Measurements from ENCODE around the gene TMED8. TPM values are rescaled to one million over a fixed set of nuclear protein-coding genes. Genes with fewer than 3 reads are reported as not detected.

TMED8 gene
- total RNA-seq, 1 experiment from 2014 or later, result 21.2 TPM

DNA sequence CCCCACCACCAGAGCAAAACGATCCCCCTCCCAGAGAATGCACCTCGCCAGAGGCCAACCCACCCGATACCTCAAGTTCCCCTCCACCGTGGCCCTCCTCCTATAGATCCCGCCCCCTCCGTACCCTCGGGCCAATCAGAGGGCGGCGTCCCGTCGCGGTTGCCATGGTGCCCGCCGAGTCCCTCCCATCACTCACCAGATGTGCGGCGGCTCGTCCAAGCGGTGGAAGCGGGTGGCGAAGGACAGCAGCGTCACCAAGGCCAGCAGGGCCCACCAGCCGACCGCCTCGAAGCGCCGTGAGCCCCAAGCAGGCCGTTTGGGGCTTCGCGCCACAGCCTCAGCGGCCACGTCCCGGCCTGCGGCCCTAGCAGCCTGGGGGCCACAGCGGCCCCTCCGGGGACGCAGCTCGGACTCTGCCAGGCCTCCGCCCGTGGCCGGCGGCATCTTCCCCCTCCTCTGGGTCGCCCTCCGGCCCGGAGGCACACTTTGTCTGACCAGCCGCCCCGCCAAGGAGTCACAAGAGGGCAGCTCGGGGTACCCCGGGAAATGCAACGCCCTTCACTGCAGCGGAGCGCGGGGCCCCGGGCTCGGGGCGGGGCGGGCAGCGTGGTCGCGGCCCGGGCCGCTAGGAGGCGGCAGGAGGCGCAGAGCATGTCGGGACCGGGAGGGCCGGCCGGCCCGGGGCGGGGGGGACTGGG is 56.5 kb downstream of the TMED8 start, which contains the start of gene POMT2:
Gene POMT2, minus strand, starts transcription at position 646 of the 698 bp plus-strand sequence. Its CDS starts 202 bp downstream, at position 444.
- Histone ChIP-seq H3K9ac (ENCODE audit: low read length) (peak within 1 kb of the TSS; percentile 84), H3K9me3 (ENCODE audit: control insufficient read depth in 1 of 2, insufficient read depth in 1 of 2, low read depth in 1 of 2, low read length in 2 of 2) (no peaks in the 10 kb centered on the region), H3K79me2 (ENCODE audit: insufficient read depth, low read length) (peaks cover 18% of the 10 kb centered on the region), H4K20me1 (ENCODE audit: insufficient read depth) (no peaks in the 10 kb centered on the region), H3K9me2 (ENCODE audit: insufficient read depth) (no peaks in the 10 kb centered on the region), H3K27me3 (ENCODE audit: insufficient read depth, low read length) (no peaks in the 10 kb centered on the region), H2AFZ (ENCODE audit: low read depth, low read length, poor library complexity, severe bottlenecking) (peak within 1 kb of the TSS; percentile 66), H3K36me3 (ENCODE audit: control insufficient read depth in 1 of 2, insufficient read depth in 2 of 2, low read length in 2 of 2) (no peaks in the 10 kb centered on the region), H3K4me2 (ENCODE audit: low read length) (peak within 1 kb of the TSS; percentile 86), H3K4me1 (ENCODE audit: control insufficient read depth in 1 of 2, insufficient read depth in 2 of 2, low read length in 2 of 2) (peaks cover 8 to 25% of the 10 kb centered on the region in 2 experiments; a peak in 3 of 4 replicates), H3K4me3 (replicated peaks in 1 of 2; ENCODE audit: low read depth in 1 of 2, low read length in 2 of 2) (peak within 1 kb of the TSS; percentile 72), H3K27ac (ENCODE audit: low read depth, low read length) (peak within 1 kb of the TSS; percentile 94)
- DNase-seq (ENCODE audit: low read depth, low spot score) (peak; percentile 78), ATAC-seq (peak; percentile 71)
- ChIA-PET CTCF (interaction anchor here (0.9 to 2.1 kb wide), 7 partner anchors 10 to 169 kb away, joined by 3 to 20 read pairs (median 5); partner anchors contain the start of genes SAMD15, TMED8 and TMEM63C), RAD21 (ENCODE audit: low non-redundant PET in 1 of 2, low total read pairs in 2 of 2, uncharacterized antibody in 2 of 2, unreplicated experiment in 2 of 2) (interaction anchor here in 1 of 2 experiments (0.7 kb wide), 2 partner anchors 444 to 447 kb away, joined by 6 to 9 read pairs; no protein-coding TSS in a partner anchor), POLR2A (interaction anchor here (1.1 to 1.5 kb wide), 4 partner anchors 15 to 139 kb away, joined by 3 to 6 read pairs (median 4); partner anchors contain the start of genes TMEM63C and VIPAS39)
- peak; percentile 50 for TF ChIP-seq POLR2A (IDR thresholded peaks at IDR 0.05; ENCODE audit: borderline replicate concordance, extremely low read depth, insufficient read depth, insufficient read length)
- 0 out of 2 replicates have a peak, but pooled peaks have one; percentile 31 for TF ChIP-seq SP1 (IDR thresholded peaks at IDR 0.05; ENCODE audit: low read depth)
- TF ChIP-seq SIN3A (IDR thresholded peaks at IDR 0.05; ENCODE audit: low read depth), result peak; percentile 73; the same call in 1 of the 2 replicates
- TF ChIP-seq ZFX (IDR thresholded peaks at IDR 0.05), result peak; percentile 97
- TF ChIP-seq, protein P1, sequence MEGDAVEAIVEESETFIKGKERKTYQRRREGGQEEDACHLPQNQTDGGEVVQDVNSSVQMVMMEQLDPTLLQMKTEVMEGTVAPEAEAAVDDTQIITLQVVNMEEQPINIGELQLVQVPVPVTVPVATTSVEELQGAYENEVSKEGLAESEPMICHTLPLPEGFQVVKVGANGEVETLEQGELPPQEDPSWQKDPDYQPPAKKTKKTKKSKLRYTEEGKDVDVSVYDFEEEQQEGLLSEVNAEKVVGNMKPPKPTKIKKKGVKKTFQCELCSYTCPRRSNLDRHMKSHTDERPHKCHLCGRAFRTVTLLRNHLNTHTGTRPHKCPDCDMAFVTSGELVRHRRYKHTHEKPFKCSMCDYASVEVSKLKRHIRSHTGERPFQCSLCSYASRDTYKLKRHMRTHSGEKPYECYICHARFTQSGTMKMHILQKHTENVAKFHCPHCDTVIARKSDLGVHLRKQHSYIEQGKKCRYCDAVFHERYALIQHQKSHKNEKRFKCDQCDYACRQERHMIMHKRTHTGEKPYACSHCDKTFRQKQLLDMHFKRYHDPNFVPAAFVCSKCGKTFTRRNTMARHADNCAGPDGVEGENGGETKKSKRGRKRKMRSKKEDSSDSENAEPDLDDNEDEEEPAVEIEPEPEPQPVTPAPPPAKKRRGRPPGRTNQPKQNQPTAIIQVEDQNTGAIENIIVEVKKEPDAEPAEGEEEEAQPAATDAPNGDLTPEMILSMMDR (IDR thresholded peaks at IDR 0.05 in 2 of 3, conservative IDR thresholded peaks at IDR 0.05 in 1 of 3; ENCODE audit: borderline replicate concordance in 1 of 3, insufficient read depth in 1 of 3, low read depth in 2 of 3, low read length in 2 of 3), result peak in 2 of 3 experiments; percentile 27 to 35; a peak in 4 of 6 replicates
- peak; percentile 16; the same call in 1 of the 2 replicates for TF ChIP-seq EGR1 (IDR thresholded peaks at IDR 0.05; ENCODE audit: low read depth)
- no peak for TF ChIP-seq ZNF274 (IDR thresholded peaks at IDR 0.05; ENCODE audit: low read depth, low read length)
- no peak for TF ChIP-seq JUND (IDR thresholded peaks at IDR 0.05)
- TF ChIP-seq, protein P2, sequence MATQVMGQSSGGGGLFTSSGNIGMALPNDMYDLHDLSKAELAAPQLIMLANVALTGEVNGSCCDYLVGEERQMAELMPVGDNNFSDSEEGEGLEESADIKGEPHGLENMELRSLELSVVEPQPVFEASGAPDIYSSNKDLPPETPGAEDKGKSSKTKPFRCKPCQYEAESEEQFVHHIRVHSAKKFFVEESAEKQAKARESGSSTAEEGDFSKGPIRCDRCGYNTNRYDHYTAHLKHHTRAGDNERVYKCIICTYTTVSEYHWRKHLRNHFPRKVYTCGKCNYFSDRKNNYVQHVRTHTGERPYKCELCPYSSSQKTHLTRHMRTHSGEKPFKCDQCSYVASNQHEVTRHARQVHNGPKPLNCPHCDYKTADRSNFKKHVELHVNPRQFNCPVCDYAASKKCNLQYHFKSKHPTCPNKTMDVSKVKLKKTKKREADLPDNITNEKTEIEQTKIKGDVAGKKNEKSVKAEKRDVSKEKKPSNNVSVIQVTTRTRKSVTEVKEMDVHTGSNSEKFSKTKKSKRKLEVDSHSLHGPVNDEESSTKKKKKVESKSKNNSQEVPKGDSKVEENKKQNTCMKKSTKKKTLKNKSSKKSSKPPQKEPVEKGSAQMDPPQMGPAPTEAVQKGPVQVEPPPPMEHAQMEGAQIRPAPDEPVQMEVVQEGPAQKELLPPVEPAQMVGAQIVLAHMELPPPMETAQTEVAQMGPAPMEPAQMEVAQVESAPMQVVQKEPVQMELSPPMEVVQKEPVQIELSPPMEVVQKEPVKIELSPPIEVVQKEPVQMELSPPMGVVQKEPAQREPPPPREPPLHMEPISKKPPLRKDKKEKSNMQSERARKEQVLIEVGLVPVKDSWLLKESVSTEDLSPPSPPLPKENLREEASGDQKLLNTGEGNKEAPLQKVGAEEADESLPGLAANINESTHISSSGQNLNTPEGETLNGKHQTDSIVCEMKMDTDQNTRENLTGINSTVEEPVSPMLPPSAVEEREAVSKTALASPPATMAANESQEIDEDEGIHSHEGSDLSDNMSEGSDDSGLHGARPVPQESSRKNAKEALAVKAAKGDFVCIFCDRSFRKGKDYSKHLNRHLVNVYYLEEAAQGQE (IDR thresholded peaks at IDR 0.05; ENCODE audit: low read depth), result no peak
- no peak for TF ChIP-seq CBX3 (IDR thresholded peaks at IDR 0.05; ENCODE audit: low read depth)
- no peak for TF ChIP-seq FOSL1 (IDR thresholded peaks at IDR 0.05; ENCODE audit: low read depth)
- peak; percentile 82 for TF ChIP-seq MAX (IDR thresholded peaks at IDR 0.05)
- peak; percentile 47 for TF ChIP-seq POLR2AphosphoS5 (IDR thresholded peaks at IDR 0.05; ENCODE audit: low read depth, low read length)
- intact Hi-C loops (cut with micrococcal nuclease), result loop anchor here (5.0 kb wide), 1 partner anchor 137 kb away; the partner anchor contains the start of genes AHSA1 and VIPAS39
- no TSS peak for BruUV-seq (replicated peaks)

All from HCT116 (cell line).